HUES6 (cell line): Measurements from ENCODE around the gene DPP7.

ENCODE experiments used
- H3K27ac ChIP-seq: 2 replicates; pipeline ENCODE4 v1.7.0; 2013; ENCODE audit warnings: low read depth, mild to moderate bottlenecking, low read length, inconsistent platforms
- H3K27me3 ChIP-seq: 2 replicates; pipeline ENCODE4 v1.6.1; 2013; ENCODE audit warnings: low read length; ENCODE audit not compliant: control insufficient read depth, insufficient read depth
- H3K36me3 ChIP-seq: 2 replicates; pipeline ENCODE4 v1.6.1; 2013; ENCODE audit warnings: low read length; ENCODE audit not compliant: control insufficient read depth, insufficient read depth
- H3K4me1 ChIP-seq: 2 replicates; pipeline ENCODE4 v1.6.1; 2013; ENCODE audit warnings: low read length; ENCODE audit not compliant: control insufficient read depth, insufficient read depth
- H3K4me3 ChIP-seq: 2 replicates; pipeline ENCODE4 v1.5.1; 2013; ENCODE audit warnings: low read depth, low read length
- H3K9ac ChIP-seq: one replicate; pipeline ENCODE4 v1.6.1; 2013; ENCODE audit warnings: mild to moderate bottlenecking, low read length
- H3K9me3 ChIP-seq: 2 replicates; pipeline ENCODE4 v1.6.1; 2013; ENCODE audit warnings: low read depth, low read length; ENCODE audit not compliant: control insufficient read depth, insufficient read depth

The DPP7 gene

DNA sequence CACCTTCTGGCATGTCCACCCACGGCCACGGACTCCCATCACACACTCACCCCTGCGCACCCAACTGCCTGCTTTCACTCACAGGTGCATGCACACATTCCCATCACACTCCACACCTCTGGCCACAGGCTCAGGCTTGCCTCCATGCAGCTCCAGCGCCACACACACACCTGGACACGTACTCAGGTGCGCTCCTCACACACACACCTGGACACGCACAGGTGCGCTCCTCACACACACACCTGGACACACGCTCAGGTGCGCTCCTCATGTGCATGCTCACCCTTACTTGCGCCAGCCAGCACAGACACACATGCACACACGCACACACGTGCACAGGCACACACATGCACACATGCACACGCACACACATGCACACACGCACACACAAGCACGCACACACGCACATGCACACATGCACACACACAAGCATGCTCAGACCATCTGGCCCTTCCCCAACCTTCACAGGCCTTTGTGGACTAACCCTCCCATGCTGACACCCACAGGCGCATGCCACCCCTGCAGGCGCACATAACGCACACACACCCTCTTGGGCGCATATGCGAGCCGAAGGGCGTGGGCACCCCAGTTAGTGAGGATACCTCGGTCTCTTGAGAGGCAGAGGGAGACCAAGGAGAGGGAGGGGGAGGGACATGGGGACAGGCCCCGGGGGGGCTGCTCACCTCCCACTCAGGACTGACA, 32.7 kb upstream of the DPP7 start:
- Histone ChIP-seq H3K4me1 (peaks cover 11% of the 10 kb centered on the region), H3K4me3 (no peak overlapping the region), H3K9me3 (no peaks in the 10 kb centered on the region), H3K9ac (no peak overlapping the region), H3K27me3 (peaks cover 58% of the 10 kb centered on the region), H3K36me3 (no peaks in the 10 kb centered on the region), H3K27ac (no peak overlapping the region)

DNA sequence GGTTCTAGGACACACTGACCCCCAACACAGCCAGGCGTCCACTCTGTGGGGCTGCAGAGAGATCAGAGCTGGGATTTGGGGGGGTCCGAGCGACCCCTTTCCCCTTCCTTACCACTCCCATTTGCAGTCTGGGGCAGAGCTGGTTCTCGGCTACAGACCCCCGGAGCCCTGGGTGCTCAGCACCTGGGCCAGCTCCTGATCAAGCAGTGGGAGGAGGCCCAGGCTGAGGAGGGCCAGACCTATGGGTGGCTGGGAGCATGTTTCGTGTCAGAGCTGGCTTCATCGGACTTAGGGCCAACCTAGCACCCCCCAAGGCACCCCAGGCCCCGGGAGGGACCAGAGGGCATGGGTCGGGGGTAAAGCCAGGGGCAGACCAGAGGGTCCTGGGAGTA, 32.0 kb upstream of the DPP7 start:
- H3K27ac ChIP-seq = no peak overlapping the region
- no peak overlapping the region for H3K4me3 ChIP-seq
- no peaks in the 10 kb centered on the region for H3K9me3 ChIP-seq
- no peak overlapping the region for H3K9ac ChIP-seq
- H3K36me3 ChIP-seq = no peaks in the 10 kb centered on the region
- H3K27me3 ChIP-seq = peaks cover 65% of the 10 kb centered on the region
- peaks cover 11% of the 10 kb centered on the region for H3K4me1 ChIP-seq

DNA sequence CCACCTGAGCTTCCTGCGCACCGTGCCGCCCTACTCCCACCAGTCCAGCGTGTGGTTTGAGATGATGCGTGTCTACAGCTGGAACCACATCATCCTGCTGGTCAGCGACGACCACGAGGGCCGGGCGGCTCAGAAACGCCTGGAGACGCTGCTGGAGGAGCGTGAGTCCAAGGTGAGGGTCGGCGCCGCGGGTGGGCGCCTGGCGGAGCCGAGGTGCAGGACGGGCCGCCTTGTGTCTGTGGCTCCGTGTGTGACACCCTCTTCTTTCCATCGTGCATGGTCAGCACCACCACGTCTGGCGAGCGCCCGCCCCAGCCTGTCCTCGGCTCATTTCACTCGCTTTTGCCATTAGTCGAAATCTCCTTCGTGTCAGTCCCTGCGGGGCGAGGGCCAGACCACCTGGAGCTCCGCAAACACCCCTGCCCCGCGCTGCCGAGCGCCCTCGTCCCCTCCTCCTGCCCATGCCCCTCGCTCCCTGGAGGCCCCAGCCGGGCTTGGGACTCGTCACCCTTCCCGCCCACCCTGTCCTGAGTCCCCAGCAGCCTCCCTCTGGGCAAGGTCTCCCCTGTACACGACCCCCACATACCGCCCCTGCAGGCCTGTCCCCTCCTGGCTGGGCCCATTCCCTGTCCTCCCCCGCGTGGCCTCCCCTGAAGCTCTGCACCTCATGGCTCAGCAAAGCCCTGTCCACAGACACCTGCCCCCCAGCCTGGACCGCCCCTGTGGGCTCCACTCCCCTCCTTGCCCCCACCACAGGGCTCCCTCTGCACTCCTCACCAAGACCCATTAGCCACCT, 31.4 kb upstream of the DPP7 start:
- Histone ChIP-seq H3K27ac (no peak overlapping the region), H3K4me3 (no peak overlapping the region), H3K27me3 (peaks cover 71% of the 10 kb centered on the region), H3K4me1 (peaks cover 11% of the 10 kb centered on the region), H3K9me3 (no peaks in the 10 kb centered on the region), H3K9ac (no peak overlapping the region), H3K36me3 (no peaks in the 10 kb centered on the region)

DNA sequence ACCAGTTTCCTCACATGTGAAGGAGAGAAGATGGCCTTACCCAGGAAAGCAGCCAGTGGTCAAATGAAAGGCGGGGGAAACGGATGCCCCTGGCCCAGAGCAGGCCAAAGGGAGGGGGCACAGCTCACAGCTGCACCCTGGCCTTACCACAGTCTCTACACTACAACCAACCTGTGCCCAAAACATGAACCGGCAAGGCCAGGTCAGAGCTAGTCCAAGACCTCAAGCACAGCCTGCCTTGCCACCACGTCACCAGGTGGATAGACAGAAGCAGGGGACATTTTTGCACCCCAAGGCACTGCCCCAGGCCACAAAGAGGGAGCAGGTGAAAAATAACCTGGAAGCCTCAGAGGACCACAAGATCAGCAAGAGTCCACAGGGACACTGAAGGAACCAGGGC, 28.9 kb upstream of the DPP7 start:
- Histone ChIP-seq H3K9me3 (no peaks in the 10 kb centered on the region), H3K9ac (no peak overlapping the region), H3K4me3 (no peak overlapping the region), H3K27me3 (peaks cover 80% of the 10 kb centered on the region), H3K4me1 (0 out of 2 replicates have a peak, but pooled peaks cover 6% of the 10 kb centered on the region), H3K36me3 (no peaks in the 10 kb centered on the region), H3K27ac (no peak overlapping the region)

DNA sequence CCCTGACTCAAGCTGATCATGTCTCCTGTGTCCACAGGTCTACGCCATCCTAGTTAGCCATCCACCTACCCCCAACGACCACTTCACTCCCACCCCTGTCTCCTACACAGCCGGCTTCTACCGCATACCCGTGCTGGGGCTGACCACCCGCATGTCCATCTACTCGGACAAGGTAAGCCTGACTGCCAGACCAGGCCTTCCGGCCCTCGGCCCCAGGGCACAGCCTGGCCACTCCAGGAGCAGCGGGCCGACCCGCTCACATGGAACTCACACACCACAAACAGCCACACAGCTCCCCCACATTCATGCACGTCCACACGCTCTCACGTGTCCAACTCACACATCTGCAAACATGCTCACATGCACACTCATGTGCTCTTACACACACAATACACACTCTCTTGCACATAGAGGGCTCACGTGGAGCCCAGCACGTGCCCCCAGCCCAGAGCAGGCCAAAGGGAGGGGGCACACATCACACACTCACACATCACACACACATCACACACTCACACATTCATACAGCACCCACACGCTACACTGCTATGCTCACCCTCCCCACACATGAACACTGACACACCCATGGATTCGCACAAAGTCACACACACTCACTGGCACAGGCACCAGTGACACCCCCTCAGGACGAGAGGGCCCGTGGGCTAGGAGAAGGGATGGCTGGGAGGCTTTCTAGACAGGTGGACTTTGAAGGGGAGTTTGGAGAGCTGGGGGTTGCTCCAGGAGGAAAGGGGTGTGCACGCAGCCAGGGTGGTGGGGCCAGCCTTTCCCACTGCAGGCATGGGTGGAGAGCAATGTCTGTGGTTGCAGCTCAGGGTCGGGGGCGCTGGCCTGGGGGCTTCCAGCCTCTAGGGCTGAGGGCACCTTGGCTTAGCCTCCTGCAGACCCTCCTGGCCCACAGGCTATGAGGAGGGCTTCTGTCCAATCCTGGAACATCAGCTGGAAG, 27.7 kb upstream of the DPP7 start:
- no peak overlapping the region for H3K9ac ChIP-seq
- H3K9me3 ChIP-seq = no peaks in the 10 kb centered on the region
- no peak overlapping the region for H3K4me3 ChIP-seq
- no peak overlapping the region for H3K27ac ChIP-seq
- no peaks in the 10 kb centered on the region for H3K36me3 ChIP-seq
- 0 out of 2 replicates have a peak, but pooled peaks cover 6% of the 10 kb centered on the region for H3K4me1 ChIP-seq
- H3K27me3 ChIP-seq = peaks cover 85% of the 10 kb centered on the region

DNA sequence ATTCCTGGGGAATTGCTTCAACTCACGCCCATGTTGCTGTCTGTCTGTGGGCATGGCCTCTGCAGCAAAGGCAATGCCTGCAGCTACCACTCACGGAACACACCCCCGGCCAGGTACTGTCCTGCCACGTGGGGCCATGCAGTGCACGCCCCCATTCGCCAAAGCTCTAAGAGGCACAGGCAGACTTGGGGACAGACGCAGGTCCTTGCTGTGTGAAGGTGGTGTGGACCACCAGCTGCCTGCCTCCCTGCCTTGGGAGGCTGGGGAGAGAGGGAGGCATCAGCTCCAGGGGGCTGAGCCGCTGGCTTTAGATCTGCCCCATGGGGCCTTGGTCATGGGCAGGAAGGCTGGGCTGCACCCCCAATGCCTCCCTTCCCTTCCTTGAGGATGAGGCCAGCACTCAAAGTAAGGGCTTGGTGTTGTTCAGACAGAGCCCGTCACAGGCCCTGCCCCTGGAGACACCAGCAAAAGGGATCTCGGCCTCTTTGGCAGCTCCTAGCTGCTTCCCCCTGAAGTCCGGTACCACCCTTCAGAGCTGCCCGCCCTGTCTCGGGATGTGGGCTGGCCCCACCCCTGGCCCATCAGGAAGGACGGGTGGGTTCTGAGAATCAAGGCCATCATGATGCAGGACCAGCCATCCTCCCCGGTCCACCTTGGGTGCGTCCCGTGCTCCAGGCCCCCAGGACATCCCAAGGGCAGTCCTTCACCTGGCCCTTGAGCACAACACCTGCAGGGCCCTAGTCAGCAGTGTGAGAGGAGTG, 26.7 kb upstream of the DPP7 start:
- Histone ChIP-seq H3K4me1 (0 out of 2 replicates have a peak, but pooled peaks cover 3% of the 10 kb centered on the region), H3K9ac (no peak overlapping the region), H3K27me3 (peaks cover 87% of the 10 kb centered on the region), H3K9me3 (no peaks in the 10 kb centered on the region), H3K36me3 (no peaks in the 10 kb centered on the region), H3K27ac (no peak overlapping the region), H3K4me3 (no peak overlapping the region)

DNA sequence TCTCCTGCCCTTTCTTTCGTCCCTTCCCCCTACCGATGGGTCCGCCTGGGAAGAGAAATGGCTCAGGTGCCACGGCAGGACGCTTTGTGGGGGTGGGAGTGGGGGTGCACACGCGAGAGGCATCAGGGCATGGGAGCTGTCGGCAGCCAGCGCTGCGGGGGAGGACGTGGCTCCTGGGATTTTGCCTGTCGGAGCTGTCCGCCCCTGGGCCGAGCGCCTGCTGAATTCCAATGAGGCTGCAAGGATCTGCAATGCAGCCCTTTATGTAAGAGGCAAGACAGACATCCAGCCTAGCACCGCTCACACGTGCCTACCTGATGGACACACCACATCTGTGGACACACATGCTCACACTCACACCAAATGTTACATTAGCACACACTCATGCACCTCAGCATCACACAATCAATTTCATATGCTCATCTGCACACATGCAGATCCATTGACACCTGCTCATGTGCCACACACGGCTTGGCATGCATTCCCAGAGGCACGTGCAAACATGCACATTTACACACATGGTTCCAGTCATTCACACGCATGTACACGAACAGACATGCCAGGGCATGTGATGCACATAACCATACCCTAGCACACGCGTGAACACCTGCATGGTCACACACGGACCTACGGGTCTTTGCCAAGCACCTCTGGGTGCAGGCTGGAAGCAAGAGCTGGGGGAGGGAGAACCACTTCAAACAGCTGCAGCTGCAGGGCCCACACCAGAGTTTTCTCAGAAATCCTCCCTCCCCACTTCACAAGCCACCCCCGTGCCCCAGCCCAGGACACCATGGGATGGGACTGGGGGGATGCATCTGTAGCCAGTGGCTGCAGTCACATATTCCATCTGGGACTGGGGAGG, 25.8 kb upstream of the DPP7 start:
- Histone ChIP-seq H3K4me3 (no peak overlapping the region), H3K36me3 (no peaks in the 10 kb centered on the region), H3K27me3 (peaks cover 88% of the 10 kb centered on the region), H3K4me1 (0 out of 2 replicates have a peak, but pooled peaks cover 3% of the 10 kb centered on the region), H3K9me3 (no peaks in the 10 kb centered on the region), H3K27ac (no peak overlapping the region), H3K9ac (no peak overlapping the region)

DNA sequence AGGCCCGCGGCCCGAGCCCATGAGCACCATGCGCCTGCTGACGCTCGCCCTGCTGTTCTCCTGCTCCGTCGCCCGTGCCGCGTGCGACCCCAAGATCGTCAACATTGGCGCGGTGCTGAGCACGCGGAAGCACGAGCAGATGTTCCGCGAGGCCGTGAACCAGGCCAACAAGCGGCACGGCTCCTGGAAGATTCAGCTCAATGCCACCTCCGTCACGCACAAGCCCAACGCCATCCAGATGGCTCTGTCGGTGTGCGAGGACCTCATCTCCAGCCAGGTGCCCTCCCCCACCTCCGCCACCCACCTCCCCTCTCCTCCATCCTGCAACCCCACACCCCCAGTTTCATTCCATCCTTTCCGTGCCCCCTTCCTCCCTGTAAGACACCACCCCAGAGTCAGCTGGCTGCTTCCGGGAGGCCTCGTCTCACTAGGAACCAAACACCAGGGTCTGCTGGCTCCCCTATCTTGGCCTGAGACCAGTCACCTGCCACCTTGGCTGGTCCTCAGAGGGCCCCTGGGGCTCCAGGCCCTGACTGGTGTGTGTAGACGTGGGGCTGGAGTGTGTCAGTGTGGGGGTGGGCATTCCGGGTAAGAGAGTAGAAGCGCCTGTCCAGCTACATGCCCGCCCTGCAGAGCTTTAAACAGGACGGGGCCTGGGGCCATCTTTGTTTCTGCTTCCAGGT, 25.1 kb upstream of the DPP7 start:
- Histone ChIP-seq H3K27me3 (peaks cover 88% of the 10 kb centered on the region), H3K9ac (no peak overlapping the region), H3K9me3 (no peaks in the 10 kb centered on the region), H3K36me3 (no peaks in the 10 kb centered on the region), H3K27ac (no peak overlapping the region), H3K4me1 (0 out of 2 replicates have a peak, but pooled peaks cover 3% of the 10 kb centered on the region), H3K4me3 (peak overlapping the region; percentile 6; the same call in 1 of the 2 replicates)

DNA sequence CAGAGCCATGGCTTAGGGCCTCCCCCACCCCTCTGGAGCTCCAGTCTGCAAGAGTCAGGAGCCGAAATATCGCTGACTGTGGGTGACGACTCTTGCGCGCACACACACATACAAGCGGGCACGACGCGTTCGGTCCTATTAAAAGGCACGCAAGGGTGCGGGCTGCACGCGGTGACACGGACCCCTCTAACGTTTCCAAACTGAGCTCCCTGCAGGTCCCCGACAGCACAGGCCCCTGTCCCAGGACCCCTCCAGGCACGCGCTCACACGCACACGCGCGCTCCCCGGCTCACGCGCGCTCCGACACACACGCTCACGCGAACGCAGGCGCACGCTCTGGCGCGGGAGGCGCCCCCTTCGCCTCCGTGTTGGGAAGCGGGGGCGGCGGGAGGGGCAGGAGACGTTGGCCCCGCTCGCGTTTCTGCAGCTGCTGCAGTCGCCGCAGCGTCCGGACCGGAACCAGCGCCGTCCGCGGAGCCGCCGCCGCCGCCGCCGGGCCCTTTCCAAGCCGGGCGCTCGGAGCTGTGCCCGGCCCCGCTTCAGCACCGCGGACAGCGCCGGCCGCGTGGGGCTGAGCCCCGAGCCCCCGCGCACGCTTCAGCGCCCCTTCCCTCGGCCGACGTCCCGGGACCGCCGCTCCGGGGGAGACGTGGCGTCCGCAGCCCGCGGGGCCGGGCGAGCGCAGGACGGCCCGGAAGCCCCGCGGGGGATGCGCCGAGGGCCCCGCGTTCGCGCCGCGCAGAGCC, 24.4 kb upstream of the DPP7 start, which contains the start of gene GRIN1:
GRIN1 (plus strand) TSS at position 433 of the 746 bp plus-strand sequence. CDS start 333 bp downstream, outside the sequence.
- peak within 1 kb of the TSS; percentile 32 for H3K4me3 ChIP-seq
- H3K27me3 ChIP-seq = peaks cover 88% of the 10 kb centered on the region
- no peaks in the 10 kb centered on the region for H3K9me3 ChIP-seq
- H3K36me3 ChIP-seq = no peaks in the 10 kb centered on the region
- H3K4me1 ChIP-seq = 0 out of 2 replicates have a peak, but pooled peaks cover 3% of the 10 kb centered on the region
- no peak within 1 kb of the TSS for H3K27ac ChIP-seq
- no peak within 1 kb of the TSS for H3K9ac ChIP-seq
